Lower leg skin (tissue), 3 donors: ENCODE results near the gene FBXO40.

Experiments used
- CTCF ChIP-seq, 3 donors: fragments of 450-650 bp; IDR thresholded peaks; one replicate each; pipeline ENCODE4 v1.5.1; 2016; ENCODE audit warnings: antibody characterized with exemption in 3 of 3, mild to moderate bottlenecking in 3 of 3, moderate library complexity in 2 of 3
- POLR2A ChIP-seq, 2 donors: fragments of 450-650 bp; IDR thresholded peaks; one replicate each; pipeline ENCODE4 v1.6.1; 2016 to 2017; ENCODE audit warnings: antibody characterized with exemption in 2 of 2, mild to moderate bottlenecking in 1 of 2, moderate library complexity in 1 of 2

- no peak for TF ChIP-seq CTCF (IDR thresholded peaks at IDR 0.05)
- TF ChIP-seq POLR2A (IDR thresholded peaks at IDR 0.05), result no peak
These were observed 18.7 kb upstream of the FBXO40 start for GRCh38 chr3:121574449-121574848.
